ENCODE results near the gene BCAS3.

DNA sequence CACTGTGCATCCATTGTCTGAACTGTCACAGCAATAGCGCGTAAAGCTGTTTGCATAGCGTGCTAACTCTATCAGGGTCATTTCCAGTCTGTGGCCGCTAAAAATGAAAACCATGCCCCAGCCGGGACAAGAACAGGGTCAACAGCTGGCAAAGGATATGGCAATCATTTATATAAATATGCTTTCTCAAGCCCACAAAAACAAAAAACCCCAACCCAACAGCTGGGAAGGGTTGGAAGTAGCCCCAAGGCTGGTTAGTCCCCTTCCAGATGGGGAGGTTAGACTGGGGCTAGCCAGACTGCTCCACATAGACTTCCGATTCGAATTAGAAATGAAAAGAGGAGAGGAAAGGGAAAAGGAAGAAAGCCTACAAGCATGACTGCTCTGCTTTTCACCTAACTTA is 518.7 kb downstream of the BCAS3 start:
- TF ChIP-seq, protein P1, sequence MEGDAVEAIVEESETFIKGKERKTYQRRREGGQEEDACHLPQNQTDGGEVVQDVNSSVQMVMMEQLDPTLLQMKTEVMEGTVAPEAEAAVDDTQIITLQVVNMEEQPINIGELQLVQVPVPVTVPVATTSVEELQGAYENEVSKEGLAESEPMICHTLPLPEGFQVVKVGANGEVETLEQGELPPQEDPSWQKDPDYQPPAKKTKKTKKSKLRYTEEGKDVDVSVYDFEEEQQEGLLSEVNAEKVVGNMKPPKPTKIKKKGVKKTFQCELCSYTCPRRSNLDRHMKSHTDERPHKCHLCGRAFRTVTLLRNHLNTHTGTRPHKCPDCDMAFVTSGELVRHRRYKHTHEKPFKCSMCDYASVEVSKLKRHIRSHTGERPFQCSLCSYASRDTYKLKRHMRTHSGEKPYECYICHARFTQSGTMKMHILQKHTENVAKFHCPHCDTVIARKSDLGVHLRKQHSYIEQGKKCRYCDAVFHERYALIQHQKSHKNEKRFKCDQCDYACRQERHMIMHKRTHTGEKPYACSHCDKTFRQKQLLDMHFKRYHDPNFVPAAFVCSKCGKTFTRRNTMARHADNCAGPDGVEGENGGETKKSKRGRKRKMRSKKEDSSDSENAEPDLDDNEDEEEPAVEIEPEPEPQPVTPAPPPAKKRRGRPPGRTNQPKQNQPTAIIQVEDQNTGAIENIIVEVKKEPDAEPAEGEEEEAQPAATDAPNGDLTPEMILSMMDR (IDR thresholded peaks at IDR 0.05; ENCODE audit: low read depth, low read length, missing input control), result no peak
- no peak for TF ChIP-seq RXRA (IDR thresholded peaks at IDR 0.05)
- TF ChIP-seq RAD21 (IDR thresholded peaks at IDR 0.05), result no peak
- TF ChIP-seq HNF4G (IDR thresholded peaks at IDR 0.05), result no peak
- TF ChIP-seq, protein P2, sequence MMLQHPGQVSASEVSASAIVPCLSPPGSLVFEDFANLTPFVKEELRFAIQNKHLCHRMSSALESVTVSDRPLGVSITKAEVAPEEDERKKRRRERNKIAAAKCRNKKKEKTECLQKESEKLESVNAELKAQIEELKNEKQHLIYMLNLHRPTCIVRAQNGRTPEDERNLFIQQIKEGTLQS (IDR thresholded peaks at IDR 0.05), result no peak
- TF ChIP-seq, protein P3, sequence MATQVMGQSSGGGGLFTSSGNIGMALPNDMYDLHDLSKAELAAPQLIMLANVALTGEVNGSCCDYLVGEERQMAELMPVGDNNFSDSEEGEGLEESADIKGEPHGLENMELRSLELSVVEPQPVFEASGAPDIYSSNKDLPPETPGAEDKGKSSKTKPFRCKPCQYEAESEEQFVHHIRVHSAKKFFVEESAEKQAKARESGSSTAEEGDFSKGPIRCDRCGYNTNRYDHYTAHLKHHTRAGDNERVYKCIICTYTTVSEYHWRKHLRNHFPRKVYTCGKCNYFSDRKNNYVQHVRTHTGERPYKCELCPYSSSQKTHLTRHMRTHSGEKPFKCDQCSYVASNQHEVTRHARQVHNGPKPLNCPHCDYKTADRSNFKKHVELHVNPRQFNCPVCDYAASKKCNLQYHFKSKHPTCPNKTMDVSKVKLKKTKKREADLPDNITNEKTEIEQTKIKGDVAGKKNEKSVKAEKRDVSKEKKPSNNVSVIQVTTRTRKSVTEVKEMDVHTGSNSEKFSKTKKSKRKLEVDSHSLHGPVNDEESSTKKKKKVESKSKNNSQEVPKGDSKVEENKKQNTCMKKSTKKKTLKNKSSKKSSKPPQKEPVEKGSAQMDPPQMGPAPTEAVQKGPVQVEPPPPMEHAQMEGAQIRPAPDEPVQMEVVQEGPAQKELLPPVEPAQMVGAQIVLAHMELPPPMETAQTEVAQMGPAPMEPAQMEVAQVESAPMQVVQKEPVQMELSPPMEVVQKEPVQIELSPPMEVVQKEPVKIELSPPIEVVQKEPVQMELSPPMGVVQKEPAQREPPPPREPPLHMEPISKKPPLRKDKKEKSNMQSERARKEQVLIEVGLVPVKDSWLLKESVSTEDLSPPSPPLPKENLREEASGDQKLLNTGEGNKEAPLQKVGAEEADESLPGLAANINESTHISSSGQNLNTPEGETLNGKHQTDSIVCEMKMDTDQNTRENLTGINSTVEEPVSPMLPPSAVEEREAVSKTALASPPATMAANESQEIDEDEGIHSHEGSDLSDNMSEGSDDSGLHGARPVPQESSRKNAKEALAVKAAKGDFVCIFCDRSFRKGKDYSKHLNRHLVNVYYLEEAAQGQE (IDR thresholded peaks at IDR 0.05), result no peak
- TF ChIP-seq, protein P4, sequence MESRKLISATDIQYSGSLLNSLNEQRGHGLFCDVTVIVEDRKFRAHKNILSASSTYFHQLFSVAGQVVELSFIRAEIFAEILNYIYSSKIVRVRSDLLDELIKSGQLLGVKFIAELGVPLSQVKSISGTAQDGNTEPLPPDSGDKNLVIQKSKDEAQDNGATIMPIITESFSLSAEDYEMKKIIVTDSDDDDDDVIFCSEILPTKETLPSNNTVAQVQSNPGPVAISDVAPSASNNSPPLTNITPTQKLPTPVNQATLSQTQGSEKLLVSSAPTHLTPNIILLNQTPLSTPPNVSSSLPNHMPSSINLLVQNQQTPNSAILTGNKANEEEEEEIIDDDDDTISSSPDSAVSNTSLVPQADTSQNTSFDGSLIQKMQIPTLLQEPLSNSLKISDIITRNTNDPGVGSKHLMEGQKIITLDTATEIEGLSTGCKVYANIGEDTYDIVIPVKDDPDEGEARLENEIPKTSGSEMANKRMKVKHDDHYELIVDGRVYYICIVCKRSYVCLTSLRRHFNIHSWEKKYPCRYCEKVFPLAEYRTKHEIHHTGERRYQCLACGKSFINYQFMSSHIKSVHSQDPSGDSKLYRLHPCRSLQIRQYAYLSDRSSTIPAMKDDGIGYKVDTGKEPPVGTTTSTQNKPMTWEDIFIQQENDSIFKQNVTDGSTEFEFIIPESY (IDR thresholded peaks at IDR 0.05), result no peak
- TF ChIP-seq, protein P5, sequence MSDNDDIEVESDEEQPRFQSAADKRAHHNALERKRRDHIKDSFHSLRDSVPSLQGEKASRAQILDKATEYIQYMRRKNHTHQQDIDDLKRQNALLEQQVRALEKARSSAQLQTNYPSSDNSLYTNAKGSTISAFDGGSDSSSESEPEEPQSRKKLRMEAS (IDR thresholded peaks at IDR 0.05), result no peak
- TF ChIP-seq YY1 (IDR thresholded peaks at IDR 0.05), result no peak
